Hippocampal formation (tissue), 2 donors: Measurements from ENCODE around the gene IRS2.
"Not testable (repeated sequence)": the region's sequence is repeated elsewhere in the genome, so short reads cannot be mapped to it uniquely, and the experiment has no call there.

ENCODE experiments used
- DNase-seq, 2 donors: peaks; one replicate each; lab custom pipeline; 2025; lab: John Stamatoyannopoulos, UW

IRS2 gene

GRCh38 chr13:109755551-109755950 is 30.8 kb downstream of the IRS2 start:
- no peak for DNase-seq

- DNase-seq, result no peak
Observed at GRCh38 chr13:109751477-109751876, 34.9 kb downstream of the IRS2 start.

DNA sequence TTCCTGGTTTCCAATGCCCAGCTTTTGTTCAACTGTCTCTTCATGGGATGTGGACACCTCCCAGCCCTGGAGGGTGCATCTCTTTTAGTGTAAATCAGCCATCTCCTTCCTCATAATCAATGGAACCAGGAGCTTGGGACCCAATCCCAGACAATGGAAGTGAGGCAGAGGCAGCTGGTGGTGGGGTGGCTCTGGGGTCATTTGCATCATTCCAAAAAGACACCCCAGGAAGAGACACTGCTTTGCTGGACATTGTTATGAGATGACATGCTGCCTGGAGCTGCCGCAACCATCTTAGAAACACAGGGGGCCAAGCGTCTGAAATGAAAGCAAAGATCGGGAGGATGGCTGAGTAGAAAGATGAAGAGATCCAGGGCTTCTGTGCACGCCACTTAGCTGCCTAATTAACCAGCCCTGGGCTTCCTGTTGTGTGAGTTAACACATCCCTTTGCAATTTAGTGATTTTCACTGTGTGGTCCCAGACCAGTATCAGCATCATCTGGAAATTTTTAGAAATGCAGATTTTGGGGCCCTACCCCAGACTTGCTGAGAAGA is 36.1 kb downstream of the IRS2 start:
- no peak for DNase-seq

DNA sequence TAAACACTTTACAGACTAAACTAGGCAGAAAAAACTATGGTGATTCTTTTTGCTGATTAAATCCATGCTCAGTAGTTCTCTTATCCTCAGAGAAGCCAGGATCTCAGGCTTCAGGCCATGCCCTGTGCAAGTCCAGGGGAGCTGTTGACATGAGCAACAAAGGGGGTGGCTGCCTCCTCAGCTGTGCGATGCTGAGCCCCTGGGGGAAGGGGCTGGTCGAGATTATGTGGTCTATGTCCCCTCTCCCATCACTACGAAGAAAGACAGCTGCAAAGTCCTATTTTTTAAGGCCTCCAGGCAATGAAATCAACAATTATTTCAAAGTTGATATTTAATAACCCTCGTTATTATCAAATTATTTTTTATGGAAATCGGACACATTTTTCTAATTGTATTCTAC is 37.0 kb downstream of the IRS2 start:
- DNase-seq, result no peak

GRCh38 chr13:109748677-109749076 is 37.7 kb downstream of the IRS2 start:
- DNase-seq, result no peak

DNA sequence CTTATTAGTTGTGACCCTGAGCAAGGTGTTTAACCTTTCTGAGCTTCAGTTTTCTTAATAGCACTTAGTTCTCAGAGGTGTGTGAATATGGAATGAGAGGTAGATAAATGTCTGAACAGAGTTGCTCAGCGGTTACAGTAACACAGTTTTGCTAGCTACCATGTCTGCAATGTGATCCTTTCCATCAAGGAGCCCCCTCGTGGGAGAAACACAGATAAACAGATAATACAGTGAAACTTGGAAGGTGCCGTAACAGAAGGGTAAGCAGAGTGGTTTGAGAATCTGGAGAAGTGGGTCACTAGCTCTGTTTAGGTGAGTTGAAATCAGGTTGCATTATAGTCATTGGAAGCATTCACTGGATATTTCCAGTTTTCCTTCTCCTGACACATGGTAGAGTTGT is 38.9 kb downstream of the IRS2 start:
- no peak for DNase-seq

DNA sequence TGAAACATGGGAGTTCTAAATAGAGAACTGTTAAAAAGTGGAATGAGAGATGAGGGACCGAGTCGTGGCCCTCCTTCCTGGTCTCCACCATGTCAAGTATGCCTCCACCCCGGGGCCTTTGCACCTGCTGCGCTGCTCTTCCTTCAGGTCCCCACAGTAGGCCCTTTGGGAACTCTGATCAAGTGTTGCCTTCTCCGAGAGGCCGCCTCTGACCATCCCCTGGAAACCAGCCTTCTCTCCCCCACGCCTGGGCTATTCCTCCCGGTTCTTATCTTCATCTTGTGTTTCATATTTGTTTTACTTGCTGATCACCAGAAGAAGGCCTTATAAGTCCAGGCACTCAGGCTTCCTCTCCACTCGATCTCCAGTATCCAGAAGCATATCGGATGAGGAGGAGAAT is 40.0 kb downstream of the IRS2 start:
- no peak for DNase-seq

- no peak for DNase-seq
Observed at GRCh38 chr13:109745702-109746101, 40.7 kb downstream of the IRS2 start.

DNA sequence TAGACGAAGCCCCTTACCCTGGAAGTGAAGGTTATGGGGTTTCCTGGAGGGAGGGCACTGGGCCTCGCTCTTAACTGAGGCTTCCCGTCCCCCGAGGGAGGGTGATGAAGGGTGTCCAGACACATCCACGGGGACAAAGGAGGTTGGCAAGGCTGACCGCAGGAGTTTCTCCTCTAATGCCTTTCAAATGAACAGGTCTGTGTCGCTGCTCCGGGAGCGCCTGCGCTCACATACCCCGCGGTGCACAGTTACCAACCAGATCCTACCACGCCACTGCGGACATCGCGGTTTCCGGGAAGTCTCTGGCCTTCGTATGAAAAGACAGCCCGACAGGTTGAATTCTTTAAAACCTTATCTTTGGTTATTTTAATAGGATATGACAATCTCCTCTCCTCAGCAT is 41.3 kb downstream of the IRS2 start:
- DNase-seq, result no peak

DNA sequence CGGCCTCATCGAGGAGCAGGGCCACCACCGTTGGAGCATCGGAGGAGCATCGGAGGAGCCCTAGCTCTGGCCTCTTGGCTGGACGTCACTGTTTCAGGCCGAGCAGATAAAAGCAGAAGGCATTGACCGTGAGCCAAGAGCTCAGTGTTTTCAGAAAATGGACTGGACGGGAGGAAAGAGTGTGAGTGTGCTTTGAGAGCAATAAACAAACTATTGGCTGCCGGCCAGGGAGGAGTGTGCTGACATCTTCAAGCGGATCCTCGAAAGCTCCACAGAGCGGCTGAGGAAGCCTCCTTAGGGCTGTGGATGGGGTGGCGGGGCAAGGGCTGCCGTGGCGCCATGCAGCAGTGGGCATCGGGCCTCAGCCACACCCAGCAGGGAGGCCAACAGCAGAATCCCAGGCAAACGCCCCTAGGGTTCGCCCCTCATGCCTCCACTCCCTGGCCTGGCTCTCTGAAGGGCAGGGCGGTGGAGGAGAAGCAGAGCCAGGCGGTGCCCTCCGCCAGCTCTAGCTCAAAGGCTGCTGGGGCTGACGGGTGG is 41.8 kb downstream of the IRS2 start:
- DNase-seq, result no peak

- DNase-seq, result no peak
Observed at GRCh38 chr13:109743706-109744453, 42.5 kb downstream of the IRS2 start.

- no peak for DNase-seq
Observed at GRCh38 chr13:109741966-109742365, 44.4 kb downstream of the IRS2 start.

- DNase-seq, result no peak
Observed at GRCh38 chr13:109740721-109741120, 45.7 kb downstream of the IRS2 start.

GRCh38 chr13:109740121-109740520 is 46.3 kb downstream of the IRS2 start:
- DNase-seq, result peak in 1 of 2 donors; percentile 35

GRCh38 chr13:109738298-109738746 is 48.1 kb downstream of the IRS2 start:
- DNase-seq, result no peak

DNA sequence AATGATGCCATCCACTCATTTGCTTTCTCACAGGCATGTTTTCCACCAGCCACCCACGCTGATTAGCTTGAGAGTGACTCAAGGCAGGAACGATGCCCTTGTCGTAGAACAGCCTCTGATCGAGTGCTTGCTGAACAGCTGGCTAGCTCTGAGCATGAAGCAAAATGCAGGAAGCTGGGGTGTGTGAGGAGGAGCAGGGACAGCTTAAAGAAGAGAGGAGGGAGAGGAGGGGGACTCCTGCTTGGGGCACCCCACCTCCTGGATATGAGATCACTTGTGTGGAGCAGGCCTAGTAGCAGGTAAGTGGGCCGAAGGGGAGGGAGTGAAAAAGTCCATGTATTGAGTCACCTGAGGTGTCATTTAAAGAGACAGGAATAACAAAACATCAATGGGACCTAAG is 48.8 kb downstream of the IRS2 start:
- no peak for DNase-seq

- DNase-seq, result no peak
Observed at GRCh38 chr13:109737046-109737573, 49.3 kb downstream of the IRS2 start.

DNA sequence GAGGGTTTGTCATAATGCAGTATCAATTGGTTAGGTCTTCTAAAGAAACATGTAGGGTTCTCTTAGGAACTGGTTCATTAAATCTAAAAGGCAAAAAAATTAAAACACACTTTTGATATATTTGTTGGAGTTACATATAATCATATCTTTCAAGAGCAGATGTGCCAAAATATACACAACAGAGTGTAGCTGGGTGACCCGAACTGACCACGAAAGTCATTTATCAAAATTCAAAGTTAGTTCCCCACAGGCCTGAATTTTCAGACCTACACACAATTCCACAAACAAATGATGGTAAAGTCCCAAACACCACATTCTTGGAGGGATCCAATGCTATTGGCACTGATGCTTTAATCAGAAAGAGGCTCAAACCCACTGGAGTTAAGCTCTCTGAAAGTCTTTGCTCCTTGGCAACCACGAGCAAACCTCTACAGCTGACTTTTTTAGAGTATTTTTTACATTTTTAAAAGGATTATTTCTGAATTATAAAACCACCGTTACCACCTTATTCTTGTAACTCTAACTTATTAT is 50.9 kb downstream of the IRS2 start:
- DNase-seq, result no peak

- no peak for DNase-seq
Observed at GRCh38 chr13:109734002-109734785, 52.2 kb downstream of the IRS2 start.

- DNase-seq, result no peak
Observed at GRCh38 chr13:109733550-109733949, 52.8 kb downstream of the IRS2 start.

GRCh38 chr13:109732470-109733170 is 53.8 kb downstream of the IRS2 start:
- DNase-seq, result not testable (repeated sequence)
